ENCODE results near the gene CLEC2B.

Gene CLEC2B

DNA sequence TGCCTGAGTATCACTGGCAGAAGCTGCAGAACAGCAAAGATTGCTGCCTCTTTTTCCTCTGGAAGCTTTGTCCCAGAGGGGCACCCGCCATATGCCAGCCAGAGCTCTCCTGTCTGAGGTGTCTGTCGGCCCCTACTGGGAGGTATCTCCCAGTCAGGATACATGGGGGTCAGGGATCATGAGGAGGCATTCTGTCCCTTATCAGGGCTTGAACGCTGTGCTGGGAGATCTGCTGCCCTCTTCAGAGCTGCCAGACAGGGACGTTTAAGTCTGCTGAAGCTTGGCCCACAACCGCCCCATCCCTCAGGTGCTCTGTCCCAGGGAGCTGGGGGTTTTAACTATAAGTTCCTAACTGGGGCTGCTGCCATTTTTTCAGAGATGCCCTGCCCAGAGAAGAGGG, 20.3 kb downstream of the CLEC2B start:
- H3K27ac ChIP-seq (ENCODE audit: extremely low read depth, low read depth, low read length), result no peak overlapping the region
- no peak overlapping the region for H3K4me3 ChIP-seq (ENCODE audit: low read depth, low read length)
- H3K9me3 ChIP-seq (ENCODE audit: control insufficient read depth, insufficient read depth, low read depth, low read length), result no peaks in the 10 kb centered on the region
- ChIA-PET CTCF (no interaction called here), POLR2A (no interaction called here)
- no peaks in the 10 kb centered on the region for H3K4me1 ChIP-seq (ENCODE audit: control insufficient read depth, insufficient read depth, low read length)
- no peak for TF ChIP-seq ZNF560 (tag by site-specific recombination; IDR thresholded peaks at IDR 0.05; ENCODE audit: borderline replicate concordance)
- TF ChIP-seq ZNF214 (tag by site-specific recombination; IDR thresholded peaks at IDR 0.05; ENCODE audit: borderline replicate concordance), result no peak
- TF ChIP-seq, protein P1, sequence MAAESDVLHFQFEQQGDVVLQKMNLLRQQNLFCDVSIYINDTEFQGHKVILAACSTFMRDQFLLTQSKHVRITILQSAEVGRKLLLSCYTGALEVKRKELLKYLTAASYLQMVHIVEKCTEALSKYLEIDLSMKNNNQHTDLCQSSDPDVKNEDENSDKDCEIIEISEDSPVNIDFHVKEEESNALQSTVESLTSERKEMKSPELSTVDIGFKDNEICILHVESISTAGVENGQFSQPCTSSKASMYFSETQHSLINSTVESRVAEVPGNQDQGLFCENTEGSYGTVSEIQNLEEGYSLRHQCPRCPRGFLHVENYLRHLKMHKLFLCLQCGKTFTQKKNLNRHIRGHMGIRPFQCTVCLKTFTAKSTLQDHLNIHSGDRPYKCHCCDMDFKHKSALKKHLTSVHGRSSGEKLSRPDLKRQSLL (tag by site-specific recombination; IDR thresholded peaks at IDR 0.05), result no peak
- TF ChIP-seq, protein P2, sequence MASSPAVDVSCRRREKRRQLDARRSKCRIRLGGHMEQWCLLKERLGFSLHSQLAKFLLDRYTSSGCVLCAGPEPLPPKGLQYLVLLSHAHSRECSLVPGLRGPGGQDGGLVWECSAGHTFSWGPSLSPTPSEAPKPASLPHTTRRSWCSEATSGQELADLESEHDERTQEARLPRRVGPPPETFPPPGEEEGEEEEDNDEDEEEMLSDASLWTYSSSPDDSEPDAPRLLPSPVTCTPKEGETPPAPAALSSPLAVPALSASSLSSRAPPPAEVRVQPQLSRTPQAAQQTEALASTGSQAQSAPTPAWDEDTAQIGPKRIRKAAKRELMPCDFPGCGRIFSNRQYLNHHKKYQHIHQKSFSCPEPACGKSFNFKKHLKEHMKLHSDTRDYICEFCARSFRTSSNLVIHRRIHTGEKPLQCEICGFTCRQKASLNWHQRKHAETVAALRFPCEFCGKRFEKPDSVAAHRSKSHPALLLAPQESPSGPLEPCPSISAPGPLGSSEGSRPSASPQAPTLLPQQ (tag by site-specific recombination; IDR thresholded peaks at IDR 0.05), result no peak
- TF ChIP-seq ZBTB21 (tag by site-specific recombination; IDR thresholded peaks at IDR 0.05), result no peak
- TF ChIP-seq ZFP69B (tag by site-specific recombination; IDR thresholded peaks at IDR 0.05), result no peak
- TF ChIP-seq BCL11B (tag by site-specific recombination; IDR thresholded peaks at IDR 0.05; ENCODE audit: low read depth), result no peak
- TF ChIP-seq, protein P3, sequence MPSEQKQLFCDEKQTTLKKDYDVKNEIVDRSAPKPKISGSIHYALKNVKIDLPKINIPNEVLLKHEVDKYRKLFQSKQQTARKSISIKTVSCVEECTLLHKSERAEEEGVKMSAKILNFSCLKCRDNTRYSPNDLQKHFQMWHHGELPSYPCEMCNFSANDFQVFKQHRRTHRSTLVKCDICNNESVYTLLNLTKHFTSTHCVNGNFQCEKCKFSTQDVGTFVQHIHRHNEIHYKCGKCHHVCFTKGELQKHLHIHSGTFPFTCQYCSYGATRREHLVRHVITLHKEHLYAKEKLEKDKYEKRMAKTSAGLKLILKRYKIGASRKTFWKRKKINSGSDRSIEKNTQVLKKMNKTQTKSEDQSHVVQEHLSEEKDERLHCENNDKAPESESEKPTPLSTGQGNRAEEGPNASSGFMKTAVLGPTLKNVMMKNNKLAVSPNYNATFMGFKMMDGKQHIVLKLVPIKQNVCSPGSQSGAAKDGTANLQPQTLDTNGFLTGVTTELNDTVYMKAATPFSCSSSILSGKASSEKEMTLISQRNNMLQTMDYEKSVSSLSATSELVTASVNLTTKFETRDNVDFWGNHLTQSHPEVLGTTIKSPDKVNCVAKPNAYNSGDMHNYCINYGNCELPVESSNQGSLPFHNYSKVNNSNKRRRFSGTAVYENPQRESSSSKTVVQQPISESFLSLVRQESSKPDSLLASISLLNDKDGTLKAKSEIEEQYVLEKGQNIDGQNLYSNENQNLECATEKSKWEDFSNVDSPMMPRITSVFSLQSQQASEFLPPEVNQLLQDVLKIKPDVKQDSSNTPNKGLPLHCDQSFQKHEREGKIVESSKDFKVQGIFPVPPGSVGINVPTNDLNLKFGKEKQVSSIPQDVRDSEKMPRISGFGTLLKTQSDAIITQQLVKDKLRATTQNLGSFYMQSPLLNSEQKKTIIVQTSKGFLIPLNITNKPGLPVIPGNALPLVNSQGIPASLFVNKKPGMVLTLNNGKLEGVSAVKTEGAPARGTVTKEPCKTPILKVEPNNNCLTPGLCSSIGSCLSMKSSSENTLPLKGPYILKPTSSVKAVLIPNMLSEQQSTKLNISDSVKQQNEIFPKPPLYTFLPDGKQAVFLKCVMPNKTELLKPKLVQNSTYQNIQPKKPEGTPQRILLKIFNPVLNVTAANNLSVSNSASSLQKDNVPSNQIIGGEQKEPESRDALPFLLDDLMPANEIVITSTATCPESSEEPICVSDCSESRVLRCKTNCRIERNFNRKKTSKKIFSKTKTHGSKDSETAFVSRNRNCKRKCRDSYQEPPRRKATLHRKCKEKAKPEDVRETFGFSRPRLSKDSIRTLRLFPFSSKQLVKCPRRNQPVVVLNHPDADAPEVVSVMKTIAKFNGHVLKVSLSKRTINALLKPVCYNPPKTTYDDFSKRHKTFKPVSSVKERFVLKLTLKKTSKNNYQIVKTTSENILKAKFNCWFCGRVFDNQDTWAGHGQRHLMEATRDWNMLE (tag by site-specific recombination; conservative IDR thresholded peaks at IDR 0.05; ENCODE audit: low read depth), result no peak
- TF ChIP-seq ZNF274 (IDR thresholded peaks at IDR 0.05; ENCODE audit: low read length), result no peak
- no peak for TF ChIP-seq ZNF274 (tag by site-specific recombination; IDR thresholded peaks at IDR 0.05; ENCODE audit: borderline replicate concordance)
- TF ChIP-seq, protein P4, sequence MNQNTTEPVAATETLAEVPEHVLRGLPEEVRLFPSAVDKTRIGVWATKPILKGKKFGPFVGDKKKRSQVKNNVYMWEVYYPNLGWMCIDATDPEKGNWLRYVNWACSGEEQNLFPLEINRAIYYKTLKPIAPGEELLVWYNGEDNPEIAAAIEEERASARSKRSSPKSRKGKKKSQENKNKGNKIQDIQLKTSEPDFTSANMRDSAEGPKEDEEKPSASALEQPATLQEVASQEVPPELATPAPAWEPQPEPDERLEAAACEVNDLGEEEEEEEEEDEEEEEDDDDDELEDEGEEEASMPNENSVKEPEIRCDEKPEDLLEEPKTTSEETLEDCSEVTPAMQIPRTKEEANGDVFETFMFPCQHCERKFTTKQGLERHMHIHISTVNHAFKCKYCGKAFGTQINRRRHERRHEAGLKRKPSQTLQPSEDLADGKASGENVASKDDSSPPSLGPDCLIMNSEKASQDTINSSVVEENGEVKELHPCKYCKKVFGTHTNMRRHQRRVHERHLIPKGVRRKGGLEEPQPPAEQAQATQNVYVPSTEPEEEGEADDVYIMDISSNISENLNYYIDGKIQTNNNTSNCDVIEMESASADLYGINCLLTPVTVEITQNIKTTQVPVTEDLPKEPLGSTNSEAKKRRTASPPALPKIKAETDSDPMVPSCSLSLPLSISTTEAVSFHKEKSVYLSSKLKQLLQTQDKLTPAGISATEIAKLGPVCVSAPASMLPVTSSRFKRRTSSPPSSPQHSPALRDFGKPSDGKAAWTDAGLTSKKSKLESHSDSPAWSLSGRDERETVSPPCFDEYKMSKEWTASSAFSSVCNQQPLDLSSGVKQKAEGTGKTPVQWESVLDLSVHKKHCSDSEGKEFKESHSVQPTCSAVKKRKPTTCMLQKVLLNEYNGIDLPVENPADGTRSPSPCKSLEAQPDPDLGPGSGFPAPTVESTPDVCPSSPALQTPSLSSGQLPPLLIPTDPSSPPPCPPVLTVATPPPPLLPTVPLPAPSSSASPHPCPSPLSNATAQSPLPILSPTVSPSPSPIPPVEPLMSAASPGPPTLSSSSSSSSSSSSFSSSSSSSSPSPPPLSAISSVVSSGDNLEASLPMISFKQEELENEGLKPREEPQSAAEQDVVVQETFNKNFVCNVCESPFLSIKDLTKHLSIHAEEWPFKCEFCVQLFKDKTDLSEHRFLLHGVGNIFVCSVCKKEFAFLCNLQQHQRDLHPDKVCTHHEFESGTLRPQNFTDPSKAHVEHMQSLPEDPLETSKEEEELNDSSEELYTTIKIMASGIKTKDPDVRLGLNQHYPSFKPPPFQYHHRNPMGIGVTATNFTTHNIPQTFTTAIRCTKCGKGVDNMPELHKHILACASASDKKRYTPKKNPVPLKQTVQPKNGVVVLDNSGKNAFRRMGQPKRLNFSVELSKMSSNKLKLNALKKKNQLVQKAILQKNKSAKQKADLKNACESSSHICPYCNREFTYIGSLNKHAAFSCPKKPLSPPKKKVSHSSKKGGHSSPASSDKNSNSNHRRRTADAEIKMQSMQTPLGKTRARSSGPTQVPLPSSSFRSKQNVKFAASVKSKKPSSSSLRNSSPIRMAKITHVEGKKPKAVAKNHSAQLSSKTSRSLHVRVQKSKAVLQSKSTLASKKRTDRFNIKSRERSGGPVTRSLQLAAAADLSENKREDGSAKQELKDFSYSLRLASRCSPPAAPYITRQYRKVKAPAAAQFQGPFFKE (tag by site-specific recombination; IDR thresholded peaks at IDR 0.05; ENCODE audit: borderline replicate concordance), result no peak
- no peak for TF ChIP-seq ZNF658 (tag by site-specific recombination; IDR thresholded peaks at IDR 0.05)
- no peaks in the 10 kb centered on the region for H3K36me3 ChIP-seq (ENCODE audit: control insufficient read depth in 2 of 2, insufficient read depth in 1 of 2, low read length in 2 of 2)
